ENCODE measurements around the gene APRT. TPM values are rescaled to one million over a fixed set of nuclear protein-coding genes. Genes with fewer than 3 reads are reported as not detected.

APRT gene
- total and polyA plus RNA-seq, 9 of the 15 experiments (the other 6 are each of a cell fraction or from before 2014, with no cell fraction given): 41.7 to 409 (median 146) TPM

- no peak for TF ChIP-seq ELK1 (CRISPR knock-in tag; IDR thresholded peaks at IDR 0.05)
- no peak for TF ChIP-seq ZNF785 (CRISPR knock-in tag; IDR thresholded peaks at IDR 0.05)
- no peak for TF ChIP-seq KHSRP (IDR thresholded peaks at IDR 0.05)
- TF ChIP-seq, protein P1, sequence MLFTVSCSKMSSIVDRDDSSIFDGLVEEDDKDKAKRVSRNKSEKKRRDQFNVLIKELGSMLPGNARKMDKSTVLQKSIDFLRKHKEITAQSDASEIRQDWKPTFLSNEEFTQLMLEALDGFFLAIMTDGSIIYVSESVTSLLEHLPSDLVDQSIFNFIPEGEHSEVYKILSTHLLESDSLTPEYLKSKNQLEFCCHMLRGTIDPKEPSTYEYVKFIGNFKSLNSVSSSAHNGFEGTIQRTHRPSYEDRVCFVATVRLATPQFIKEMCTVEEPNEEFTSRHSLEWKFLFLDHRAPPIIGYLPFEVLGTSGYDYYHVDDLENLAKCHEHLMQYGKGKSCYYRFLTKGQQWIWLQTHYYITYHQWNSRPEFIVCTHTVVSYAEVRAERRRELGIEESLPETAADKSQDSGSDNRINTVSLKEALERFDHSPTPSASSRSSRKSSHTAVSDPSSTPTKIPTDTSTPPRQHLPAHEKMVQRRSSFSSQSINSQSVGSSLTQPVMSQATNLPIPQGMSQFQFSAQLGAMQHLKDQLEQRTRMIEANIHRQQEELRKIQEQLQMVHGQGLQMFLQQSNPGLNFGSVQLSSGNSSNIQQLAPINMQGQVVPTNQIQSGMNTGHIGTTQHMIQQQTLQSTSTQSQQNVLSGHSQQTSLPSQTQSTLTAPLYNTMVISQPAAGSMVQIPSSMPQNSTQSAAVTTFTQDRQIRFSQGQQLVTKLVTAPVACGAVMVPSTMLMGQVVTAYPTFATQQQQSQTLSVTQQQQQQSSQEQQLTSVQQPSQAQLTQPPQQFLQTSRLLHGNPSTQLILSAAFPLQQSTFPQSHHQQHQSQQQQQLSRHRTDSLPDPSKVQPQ (CRISPR knock-in tag; IDR thresholded peaks at IDR 0.05; ENCODE audit: borderline replicate concordance): 0 out of 2 replicates have a peak, but pooled peaks have one; percentile 6
- TF ChIP-seq, protein P2, sequence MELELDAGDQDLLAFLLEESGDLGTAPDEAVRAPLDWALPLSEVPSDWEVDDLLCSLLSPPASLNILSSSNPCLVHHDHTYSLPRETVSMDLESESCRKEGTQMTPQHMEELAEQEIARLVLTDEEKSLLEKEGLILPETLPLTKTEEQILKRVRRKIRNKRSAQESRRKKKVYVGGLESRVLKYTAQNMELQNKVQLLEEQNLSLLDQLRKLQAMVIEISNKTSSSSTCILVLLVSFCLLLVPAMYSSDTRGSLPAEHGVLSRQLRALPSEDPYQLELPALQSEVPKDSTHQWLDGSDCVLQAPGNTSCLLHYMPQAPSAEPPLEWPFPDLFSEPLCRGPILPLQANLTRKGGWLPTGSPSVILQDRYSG (tag; conservative IDR thresholded peaks at IDR 0.05; ENCODE audit: low read depth): no peak; the same call in 1 of the 2 replicates
- TF ChIP-seq POLR2AphosphoS2 (IDR thresholded peaks at IDR 0.05; ENCODE audit: low read length): peak; percentile 54; the same call in 1 of the 2 replicates
- TF ChIP-seq DACH1 (IDR thresholded peaks at IDR 0.05; ENCODE audit: partially characterized antibody): peak; percentile 27
- no peak for TF ChIP-seq ZNF445 (CRISPR knock-in tag; IDR thresholded peaks at IDR 0.05; ENCODE audit: low read depth)
- TF ChIP-seq TCFL5 (CRISPR knock-in tag; conservative IDR thresholded peaks at IDR 0.05): no peak
- peak; percentile 82 for TF ChIP-seq MEIS2 (IDR thresholded peaks at IDR 0.05; ENCODE audit: partially characterized antibody)
- peak; percentile 81 for TF ChIP-seq ZNF766 (CRISPR knock-in tag; conservative IDR thresholded peaks at IDR 0.05)
- TF ChIP-seq TAF1 (IDR thresholded peaks at IDR 0.05; ENCODE audit: control insufficient read depth, extremely low read depth, insufficient read depth, low read length, severe bottlenecking): peak; percentile 60
- TF ChIP-seq, protein P3, sequence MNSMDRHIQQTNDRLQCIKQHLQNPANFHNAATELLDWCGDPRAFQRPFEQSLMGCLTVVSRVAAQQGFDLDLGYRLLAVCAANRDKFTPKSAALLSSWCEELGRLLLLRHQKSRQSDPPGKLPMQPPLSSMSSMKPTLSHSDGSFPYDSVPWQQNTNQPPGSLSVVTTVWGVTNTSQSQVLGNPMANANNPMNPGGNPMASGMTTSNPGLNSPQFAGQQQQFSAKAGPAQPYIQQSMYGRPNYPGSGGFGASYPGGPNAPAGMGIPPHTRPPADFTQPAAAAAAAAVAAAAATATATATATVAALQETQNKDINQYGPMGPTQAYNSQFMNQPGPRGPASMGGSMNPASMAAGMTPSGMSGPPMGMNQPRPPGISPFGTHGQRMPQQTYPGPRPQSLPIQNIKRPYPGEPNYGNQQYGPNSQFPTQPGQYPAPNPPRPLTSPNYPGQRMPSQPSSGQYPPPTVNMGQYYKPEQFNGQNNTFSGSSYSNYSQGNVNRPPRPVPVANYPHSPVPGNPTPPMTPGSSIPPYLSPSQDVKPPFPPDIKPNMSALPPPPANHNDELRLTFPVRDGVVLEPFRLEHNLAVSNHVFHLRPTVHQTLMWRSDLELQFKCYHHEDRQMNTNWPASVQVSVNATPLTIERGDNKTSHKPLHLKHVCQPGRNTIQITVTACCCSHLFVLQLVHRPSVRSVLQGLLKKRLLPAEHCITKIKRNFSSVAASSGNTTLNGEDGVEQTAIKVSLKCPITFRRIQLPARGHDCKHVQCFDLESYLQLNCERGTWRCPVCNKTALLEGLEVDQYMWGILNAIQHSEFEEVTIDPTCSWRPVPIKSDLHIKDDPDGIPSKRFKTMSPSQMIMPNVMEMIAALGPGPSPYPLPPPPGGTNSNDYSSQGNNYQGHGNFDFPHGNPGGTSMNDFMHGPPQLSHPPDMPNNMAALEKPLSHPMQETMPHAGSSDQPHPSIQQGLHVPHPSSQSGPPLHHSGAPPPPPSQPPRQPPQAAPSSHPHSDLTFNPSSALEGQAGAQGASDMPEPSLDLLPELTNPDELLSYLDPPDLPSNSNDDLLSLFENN (IDR thresholded peaks at IDR 0.05; ENCODE audit: low read depth in 2 of 2, low read length in 2 of 2): no peak
- TF ChIP-seq ZKSCAN8 (CRISPR knock-in tag; IDR thresholded peaks at IDR 0.05): no peak
- no peak for TF ChIP-seq NONO (IDR thresholded peaks at IDR 0.05; ENCODE audit: low read depth in 2 of 2, low read length in 1 of 2)
- no peak for TF ChIP-seq SNRNP70 (optimal IDR thresholded peaks at IDR 0.05; ENCODE audit: low read depth, low read length)
- TF ChIP-seq GABPB2 (CRISPR knock-in tag; conservative IDR thresholded peaks at IDR 0.05): no peak
- TF ChIP-seq PHF20 (IDR thresholded peaks at IDR 0.05; ENCODE audit: partially characterized antibody): peak; percentile 32
- TF ChIP-seq ZFPM2 (CRISPR knock-in tag; IDR thresholded peaks at IDR 0.05): no peak
These were observed 41.1 kb downstream of the APRT start (continued) for GRCh38 chr16:88770461-88771293.
